Glutamatergic neuron (in vitro differentiated cells): Measurements from ENCODE around the gene ATP1A2. TPM values are rescaled to one million over a fixed set of nuclear protein-coding genes. Genes with fewer than 3 reads are reported as not detected.

ENCODE experiments used
- DNase-seq: peaks from one replicate; pipeline ENCODE4 v3.0.0; 2022
- H3K27ac Mint-ChIP-seq: one replicate; pipeline ENCODE4 v1.8.0; 2020; ENCODE audit warnings: mild to moderate bottlenecking, mixed read lengths, inconsistent platforms; ENCODE audit not compliant: unreplicated experiment
- H3K27me3 Mint-ChIP-seq: one replicate; pipeline ENCODE4 v1.8.0; 2020; ENCODE audit warnings: mild to moderate bottlenecking, moderate library complexity, mixed read lengths, inconsistent platforms; ENCODE audit not compliant: unreplicated experiment
- H3K36me3 Mint-ChIP-seq: one replicate; pipeline ENCODE4 v1.8.0; 2020; ENCODE audit warnings: mild to moderate bottlenecking, mixed read lengths, inconsistent platforms; ENCODE audit not compliant: unreplicated experiment
- H3K4me1 Mint-ChIP-seq: one replicate; pipeline ENCODE4 v1.8.0; 2020; ENCODE audit warnings: mild to moderate bottlenecking, low read depth, mixed read lengths, inconsistent platforms; ENCODE audit not compliant: unreplicated experiment
- H3K4me3 Mint-ChIP-seq: one replicate; pipeline ENCODE4 v1.8.0; 2020; ENCODE audit warnings: mild to moderate bottlenecking, mixed read lengths, inconsistent platforms; ENCODE audit not compliant: unreplicated experiment
- H3K9me3 Mint-ChIP-seq: one replicate; pipeline ENCODE4 v1.8.0; 2020; ENCODE audit warnings: mild to moderate bottlenecking, moderate library complexity, mixed read lengths, inconsistent platforms; ENCODE audit not compliant: unreplicated experiment
- CTCF ChIP-seq: fragments of 200-600 bp; sonication (generic); IDR thresholded peaks from one replicate; pipeline ENCODE4 v1.5.0; 2021; ENCODE audit not compliant: partially characterized antibody, unreplicated experiment
- total RNA-seq: library from RNA; stranded (reverse); fragmentation: NEBNext Ultra II Directional; extraction: Animal tissue kit (Norgen Biotek cat#: 25700); gene quantifications from one replicate; pipeline ENCODE4 v1.2.1, GENCODE V29; 2021; ENCODE audit not compliant: unreplicated experiment

The ATP1A2 gene
- total RNA-seq, 1 donor from 2014 or later, result not detected

DNA sequence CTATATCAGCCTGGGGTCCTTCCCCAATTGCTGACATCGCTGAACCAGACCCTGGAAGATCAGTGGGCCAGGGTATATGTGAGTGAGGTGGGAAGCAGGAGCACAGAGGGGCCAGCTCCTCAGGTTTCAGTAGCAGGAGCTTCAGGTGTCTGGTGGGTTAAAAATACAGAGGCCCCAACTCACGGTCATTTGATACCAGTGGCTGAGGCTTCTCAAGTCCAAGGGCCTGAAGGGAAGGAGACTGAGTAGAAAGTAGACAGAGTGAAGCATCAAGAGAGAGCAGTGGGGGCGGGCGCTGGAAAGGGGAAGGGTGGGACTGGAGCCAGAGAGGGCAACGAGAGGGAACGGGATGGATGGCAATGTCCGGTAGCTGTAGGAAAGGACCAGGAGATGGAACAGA is 72.8 kb downstream of the ATP1A2 start:
- TF ChIP-seq CTCF, result no peak
- DNase-seq, result no peak
- peaks cover 2% of the 10 kb centered on the region for H3K4me1 Mint-ChIP-seq
- no peaks in the 10 kb centered on the region for H3K36me3 Mint-ChIP-seq
- H3K27ac Mint-ChIP-seq, result no peak overlapping the region
- H3K27me3 Mint-ChIP-seq, result peaks cover 9% of the 10 kb centered on the region
- H3K9me3 Mint-ChIP-seq, result peaks cover 1% of the 10 kb centered on the region
- no peak overlapping the region for H3K4me3 Mint-ChIP-seq

DNA sequence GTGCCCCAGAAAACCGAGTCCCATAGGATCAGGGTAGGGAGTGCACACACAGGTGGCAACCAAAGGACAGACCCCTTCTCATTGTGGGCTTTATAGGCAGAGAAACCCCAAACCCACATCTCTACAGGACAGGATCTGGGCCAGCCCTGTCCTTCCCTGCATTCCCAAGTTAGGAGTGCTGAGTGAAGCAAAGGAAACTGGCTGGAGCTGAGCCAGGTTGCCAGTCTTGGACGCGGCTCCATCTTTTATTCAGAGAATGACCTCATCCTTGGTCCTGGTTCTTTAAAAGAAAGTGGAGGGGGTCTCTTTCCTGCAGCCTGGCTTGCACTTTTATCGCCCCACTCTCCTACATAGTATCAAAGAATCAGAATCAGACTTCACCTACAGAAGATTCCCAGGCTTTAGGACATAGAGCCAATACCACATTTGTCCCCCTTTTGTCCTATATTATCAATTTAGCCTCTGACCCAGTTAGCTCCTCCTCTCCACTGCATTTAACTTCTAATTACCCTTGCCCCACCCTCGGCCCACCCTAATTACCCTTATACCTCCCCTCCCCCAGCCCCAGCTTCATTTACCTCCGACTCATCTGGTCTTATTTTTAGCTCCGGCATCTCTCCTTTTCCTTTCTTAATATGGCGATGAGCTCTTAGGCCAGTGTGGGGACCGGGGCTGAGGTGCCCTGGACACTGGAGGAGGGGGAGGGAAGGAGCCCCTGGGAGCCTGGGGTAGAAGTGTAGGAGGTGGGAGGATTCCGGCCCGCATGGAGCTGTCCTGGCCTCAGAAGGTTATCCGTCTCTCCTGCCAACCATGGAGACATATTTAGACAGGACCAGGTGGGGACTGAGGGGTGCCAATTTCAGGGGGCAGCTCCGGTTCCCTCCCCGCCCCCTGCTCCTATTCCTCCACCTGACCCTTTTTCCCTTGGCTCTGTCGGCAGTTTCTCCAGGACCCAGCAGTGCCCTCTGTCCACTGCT is 74.4 kb downstream of the ATP1A2 start, which contains the start of gene CASQ1:
Gene CASQ1 (plus strand): TSS at position 927 of the 977 bp plus-strand sequence. CDS start 177 bp downstream, outside the sequence.
- no peaks in the 10 kb centered on the region for H3K36me3 Mint-ChIP-seq
- H3K4me1 Mint-ChIP-seq, result peaks cover 2% of the 10 kb centered on the region
- H3K9me3 Mint-ChIP-seq, result peaks cover 1% of the 10 kb centered on the region
- DNase-seq, result no peak
- no peak for TF ChIP-seq CTCF
- H3K27ac Mint-ChIP-seq, result no peak within 1 kb of the TSS
- no peak within 1 kb of the TSS for H3K4me3 Mint-ChIP-seq
- H3K27me3 Mint-ChIP-seq, result peaks cover 9% of the 10 kb centered on the region

DNA sequence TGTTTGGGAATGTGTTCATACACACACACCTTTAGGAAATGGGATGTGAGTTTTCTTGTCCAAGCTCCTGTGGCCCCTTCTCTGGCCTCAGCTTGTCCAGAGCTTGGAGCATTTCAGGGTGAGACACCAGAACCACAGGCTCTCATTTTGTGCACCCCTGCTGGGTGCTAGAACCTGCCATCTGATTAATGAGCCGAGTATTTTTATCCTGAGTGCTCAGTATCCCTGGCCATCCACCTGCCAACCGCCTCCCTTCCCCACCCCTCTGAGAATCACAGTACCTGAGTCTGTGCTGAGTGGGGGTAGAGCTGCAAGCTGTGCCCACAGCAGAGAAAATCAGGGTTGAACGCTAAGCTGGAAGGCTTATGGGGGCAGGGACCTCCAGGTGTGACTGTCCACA is 76.2 kb downstream of the ATP1A2 start:
- H3K9me3 Mint-ChIP-seq, result peaks cover 1% of the 10 kb centered on the region
- H3K4me3 Mint-ChIP-seq, result no peak overlapping the region
- H3K27me3 Mint-ChIP-seq, result peaks cover 9% of the 10 kb centered on the region
- no peaks in the 10 kb centered on the region for H3K36me3 Mint-ChIP-seq
- DNase-seq, result no peak
- TF ChIP-seq CTCF, result no peak
- peaks cover 2% of the 10 kb centered on the region for H3K4me1 Mint-ChIP-seq
- no peak overlapping the region for H3K27ac Mint-ChIP-seq

DNA sequence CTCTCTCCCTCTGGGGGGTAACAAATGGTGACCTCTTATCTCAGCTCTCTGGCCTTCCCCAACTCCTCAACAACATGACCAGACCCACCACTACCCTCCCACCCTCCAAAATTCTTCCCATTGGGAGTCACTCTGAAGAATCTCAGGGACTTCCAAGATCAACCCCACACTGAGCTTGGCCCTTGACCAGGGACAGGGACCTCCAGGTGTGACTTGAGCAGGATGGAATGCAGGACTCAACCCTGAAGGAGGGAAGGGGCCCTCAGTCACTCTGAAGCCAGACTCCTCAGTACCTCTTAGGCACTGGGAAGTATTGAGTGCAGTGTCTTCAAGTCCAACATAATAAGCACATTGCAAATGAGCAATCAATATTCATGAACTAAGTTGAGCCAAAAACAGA is 76.7 kb downstream of the ATP1A2 start:
- no peak for TF ChIP-seq CTCF
- no peak for DNase-seq
- Mint-ChIP-seq H3K4me3 (no peak overlapping the region), H3K9me3 (peaks cover 1% of the 10 kb centered on the region), H3K27me3 (peaks cover 9% of the 10 kb centered on the region), H3K36me3 (no peaks in the 10 kb centered on the region), H3K27ac (no peak overlapping the region), H3K4me1 (peaks cover 2% of the 10 kb centered on the region)

Other genes starting within 250 kb of the ATP1A2 start
- gene CFAP45, start 215.6 kb upstream of the ATP1A2 start, total RNA-seq, result 0.49 TPM
- gene TAGLN2, start 190.3 kb upstream of the ATP1A2 start, total RNA-seq, result 160 TPM
- gene IGSF9, start 170.1 kb upstream of the ATP1A2 start, total RNA-seq, result 23.4 TPM
- not detected for gene SLAMF9, start 161.5 kb upstream of the ATP1A2 start, total RNA-seq
- gene PIGM, start 83.8 kb upstream of the ATP1A2 start, total RNA-seq, result 5.9 TPM
- not detected for gene KCNJ10, start 45.6 kb upstream of the ATP1A2 start, total RNA-seq
- gene KCNJ9, start 34.2 kb upstream of the ATP1A2 start, total RNA-seq, result 2.0 TPM
- gene IGSF8, start 17.1 kb upstream of the ATP1A2 start, total RNA-seq, result 45.9 TPM
- not detected for gene ATP1A4, start 35.8 kb downstream of the ATP1A2 start, total RNA-seq
- not detected for gene CASQ1, start 74.8 kb downstream of the ATP1A2 start, total RNA-seq
- 44.6 TPM for gene PEA15, start 89.6 kb downstream of the ATP1A2 start, total RNA-seq
- 146 TPM for gene DCAF8, start 146.8 kb downstream of the ATP1A2 start, total RNA-seq
- gene PEX19, start 169.4 kb downstream of the ATP1A2 start, total RNA-seq, result 48.8 TPM
- 263 TPM for gene COPA, start 227.5 kb downstream of the ATP1A2 start, total RNA-seq
- 121 TPM for gene NCSTN, start 227.6 kb downstream of the ATP1A2 start, total RNA-seq